KMS-11 (cell line): ENCODE results near the gene POTEM.
"Not testable (repeated sequence)": the region's sequence is repeated elsewhere in the genome, so short reads cannot be mapped to it uniquely, and the experiment has no call there.

ENCODE experiments used
- H2AFZ ChIP-seq: fragments of 200-600 bp; sonication (generic); 2 replicates; pipeline ENCODE4 v1.6.1; 2016; ENCODE audit warnings: antibody characterized with exemption, mixed run types, low read depth
- H3K27ac ChIP-seq: fragments of 200-600 bp; sonication (generic); 2 replicates; pipeline ENCODE4 v1.6.1; 2016; ENCODE audit warnings: mild to moderate bottlenecking, mixed run types
- H3K27me3 ChIP-seq: fragments of 200-600 bp; sonication (generic); 2 replicates; pipeline ENCODE4 v1.6.1; 2017; ENCODE audit warnings: mild to moderate bottlenecking, low read depth, mixed run types, moderate library complexity; ENCODE audit not compliant: insufficient read depth
- H3K36me3 ChIP-seq: fragments of 200-600 bp; sonication (generic); 2 replicates; pipeline ENCODE4 v1.6.1; 2017; ENCODE audit warnings: mild to moderate bottlenecking, mixed run types; ENCODE audit not compliant: insufficient read depth
- H3K4me1 ChIP-seq: fragments of 200-600 bp; sonication (generic); 2 replicates; pipeline ENCODE4 v1.6.1; 2016; ENCODE audit warnings: mild to moderate bottlenecking, low read depth, mixed run types; ENCODE audit not compliant: poor library complexity, severe bottlenecking
- H3K4me2 ChIP-seq: fragments of 200-600 bp; sonication (generic); 2 replicates; pipeline ENCODE4 v1.7.0; 2016; ENCODE audit warnings: mild to moderate bottlenecking, mixed run types
- H3K4me3 ChIP-seq: fragments of 200-600 bp; sonication (generic); IDR thresholded peaks from 2 replicates; pipeline ENCODE4 v1.6.1; 2017; ENCODE audit warnings: low read depth, low read length, mixed read lengths; ENCODE audit not compliant: insufficient read depth
- H3K79me2 ChIP-seq: fragments of 200-600 bp; sonication (generic); 2 replicates; pipeline ENCODE4 v1.6.1; 2016; ENCODE audit warnings: low read depth, mixed run types; ENCODE audit not compliant: insufficient read depth
- H3K9ac ChIP-seq: fragments of 200-600 bp; sonication (generic); 2 replicates; pipeline ENCODE4 v1.6.1; 2016; ENCODE audit warnings: mild to moderate bottlenecking, mixed run types
- H4K20me1 ChIP-seq: fragments of 200-600 bp; sonication (generic); 2 replicates; pipeline ENCODE4 v1.6.1; 2016; ENCODE audit warnings: mild to moderate bottlenecking, mixed run types; ENCODE audit not compliant: insufficient read depth

POTEM gene

DNA sequence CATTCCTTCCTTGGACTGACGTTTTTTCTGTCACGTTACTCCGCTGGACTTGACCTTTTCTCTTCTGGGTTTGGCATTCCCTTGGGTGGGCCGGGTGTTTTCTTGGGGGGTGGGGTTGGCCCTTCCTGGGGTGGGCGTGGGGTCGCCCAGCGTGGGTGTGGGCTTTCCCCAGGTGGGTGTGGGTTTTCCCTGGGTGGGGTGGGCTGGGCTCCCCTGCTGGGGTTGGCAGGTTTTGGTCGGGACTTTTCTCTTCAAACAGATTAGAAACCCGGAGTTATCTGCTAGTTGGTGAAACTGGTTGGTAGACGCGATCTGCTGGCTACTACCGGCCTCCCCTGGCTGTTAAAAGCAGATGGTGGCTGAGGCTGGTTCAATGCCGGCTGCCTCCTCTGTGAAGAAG, at the start of gene POTEM:
TSS of gene POTEM (plus strand) at position 301 of the 400 bp plus-strand sequence. CDS start at position 353, 52 bp downstream.
- not testable (repeated sequence) for H4K20me1 ChIP-seq, H3K27me3 ChIP-seq, H3K4me3 ChIP-seq, H3K4me1 ChIP-seq, H3K79me2 ChIP-seq, H3K4me2 ChIP-seq, H3K27ac ChIP-seq, H2AFZ ChIP-seq, H3K9ac ChIP-seq, H3K36me3 ChIP-seq

GRCh38 chr14:18918345-18918744, 48.9 kb upstream of the POTEM start:
- H3K9ac ChIP-seq, H3K27ac ChIP-seq, H2AFZ ChIP-seq, H4K20me1 ChIP-seq, H3K36me3 ChIP-seq, H3K4me2 ChIP-seq, H3K27me3 ChIP-seq, H3K79me2 ChIP-seq, H3K4me1 ChIP-seq, H3K4me3 ChIP-seq: not testable (repeated sequence)

GRCh38 chr14:18920052-18920451, 47.2 kb upstream of the POTEM start:
- not testable (repeated sequence) for H3K4me3 ChIP-seq, H3K9ac ChIP-seq, H4K20me1 ChIP-seq, H3K36me3 ChIP-seq, H2AFZ ChIP-seq, H3K79me2 ChIP-seq, H3K4me2 ChIP-seq, H3K4me1 ChIP-seq, H3K27ac ChIP-seq, H3K27me3 ChIP-seq

- not testable (repeated sequence) for H3K9ac ChIP-seq, H3K27ac ChIP-seq, H3K4me1 ChIP-seq, H2AFZ ChIP-seq, H3K4me3 ChIP-seq, H3K36me3 ChIP-seq, H3K4me2 ChIP-seq, H4K20me1 ChIP-seq, H3K79me2 ChIP-seq, H3K27me3 ChIP-seq
These were observed 46.1 kb upstream of the POTEM start for GRCh38 chr14:18921055-18921701.

DNA sequence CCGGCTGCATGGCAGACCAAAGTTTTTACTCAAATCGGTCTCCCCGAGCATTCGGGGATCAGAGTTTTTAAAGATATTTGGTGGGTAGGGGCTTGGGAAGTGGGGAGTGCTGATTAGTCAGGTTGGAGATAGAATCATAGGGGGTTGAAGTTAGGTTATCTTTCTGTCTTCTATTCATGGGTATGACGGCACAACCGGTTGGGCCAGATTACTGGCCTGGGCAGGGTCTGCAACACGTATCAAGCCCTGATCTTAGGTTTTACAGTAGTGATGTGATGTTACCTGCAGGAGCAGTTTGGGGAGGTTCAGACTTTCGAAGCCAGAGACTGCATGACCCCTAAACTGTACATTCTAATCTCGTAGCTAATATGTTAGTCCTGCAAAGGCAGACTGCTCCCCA, 30.4 kb upstream of the POTEM start:
- H3K4me3 ChIP-seq, H4K20me1 ChIP-seq, H3K27me3 ChIP-seq, H3K4me1 ChIP-seq, H2AFZ ChIP-seq, H3K9ac ChIP-seq, H3K4me2 ChIP-seq, H3K27ac ChIP-seq, H3K36me3 ChIP-seq, H3K79me2 ChIP-seq: not testable (repeated sequence)

DNA sequence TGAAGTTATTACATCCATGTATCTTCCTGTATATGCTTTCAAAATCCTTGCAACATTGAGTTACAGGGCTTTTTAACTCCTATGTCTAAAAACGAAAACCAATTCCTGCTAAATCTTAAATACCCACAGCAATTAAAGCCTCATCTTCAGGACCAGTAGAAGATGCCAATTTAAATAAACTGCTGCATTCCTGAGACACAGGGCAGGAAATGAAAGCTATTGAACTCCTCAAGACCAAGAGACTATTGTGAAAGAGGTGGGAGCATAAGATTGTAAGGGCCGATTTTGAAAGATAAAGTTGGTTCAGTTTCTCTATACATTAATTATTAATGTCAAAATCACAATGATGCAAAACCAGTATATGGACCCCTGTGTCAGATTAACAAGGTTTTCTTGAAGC, 28.5 kb upstream of the POTEM start:
- not testable (repeated sequence) for H3K27me3 ChIP-seq, H3K4me2 ChIP-seq, H3K36me3 ChIP-seq, H3K4me1 ChIP-seq, H3K79me2 ChIP-seq, H3K4me3 ChIP-seq, H3K27ac ChIP-seq, H3K9ac ChIP-seq, H4K20me1 ChIP-seq, H2AFZ ChIP-seq

DNA sequence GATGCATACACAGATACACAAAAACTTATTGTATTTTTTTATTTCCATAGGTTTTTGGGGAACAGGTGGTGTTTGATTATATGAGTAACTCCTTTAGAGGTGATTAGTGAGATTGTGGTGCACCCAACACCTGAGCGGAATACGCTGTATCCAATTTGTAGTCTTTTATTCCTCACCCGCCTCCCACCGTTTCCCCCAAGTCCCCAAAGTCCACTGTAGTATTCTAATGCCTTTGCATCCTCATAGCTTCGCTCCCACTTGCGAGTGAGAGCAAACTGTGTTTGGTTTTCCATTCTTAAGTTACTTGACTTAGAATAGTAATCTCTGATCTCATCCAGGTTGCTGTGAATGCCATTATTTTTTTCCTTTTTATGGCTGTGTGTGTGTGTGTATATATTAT, 17.3 kb upstream of the POTEM start:
- H3K27ac ChIP-seq, H3K4me1 ChIP-seq, H3K4me3 ChIP-seq, H2AFZ ChIP-seq, H4K20me1 ChIP-seq, H3K9ac ChIP-seq, H3K27me3 ChIP-seq, H3K79me2 ChIP-seq, H3K4me2 ChIP-seq, H3K36me3 ChIP-seq: not testable (repeated sequence)

- not testable (repeated sequence) for H3K4me1 ChIP-seq, H2AFZ ChIP-seq, H3K79me2 ChIP-seq, H3K27me3 ChIP-seq, H3K36me3 ChIP-seq, H4K20me1 ChIP-seq, H3K9ac ChIP-seq, H3K27ac ChIP-seq, H3K4me3 ChIP-seq, H3K4me2 ChIP-seq
These were observed 14.1 kb upstream of the POTEM start for GRCh38 chr14:18953085-18953484.

DNA sequence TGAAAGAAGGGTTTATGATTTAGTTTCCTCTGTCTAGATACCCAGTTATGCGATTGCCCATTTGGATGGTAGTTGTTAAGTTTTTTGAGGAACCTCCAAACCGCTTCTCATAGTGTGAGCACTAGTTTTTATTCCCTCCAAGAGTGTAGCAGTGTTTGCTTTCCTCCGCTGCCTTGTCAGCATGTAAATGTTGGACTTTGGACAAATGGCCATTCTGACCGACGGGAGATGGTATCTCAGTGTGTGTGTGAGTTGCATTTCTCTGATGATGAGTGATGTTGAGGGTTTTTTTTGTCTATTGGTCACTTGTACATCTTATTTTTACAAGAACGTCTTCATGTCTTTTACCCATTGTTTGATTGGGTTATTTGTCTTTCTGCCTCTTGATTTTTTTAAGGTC, 11.4 kb upstream of the POTEM start:
- H3K79me2 ChIP-seq, H3K36me3 ChIP-seq, H3K27ac ChIP-seq, H3K27me3 ChIP-seq, H4K20me1 ChIP-seq, H3K4me3 ChIP-seq, H3K4me2 ChIP-seq, H3K4me1 ChIP-seq, H3K9ac ChIP-seq, H2AFZ ChIP-seq: not testable (repeated sequence)

DNA sequence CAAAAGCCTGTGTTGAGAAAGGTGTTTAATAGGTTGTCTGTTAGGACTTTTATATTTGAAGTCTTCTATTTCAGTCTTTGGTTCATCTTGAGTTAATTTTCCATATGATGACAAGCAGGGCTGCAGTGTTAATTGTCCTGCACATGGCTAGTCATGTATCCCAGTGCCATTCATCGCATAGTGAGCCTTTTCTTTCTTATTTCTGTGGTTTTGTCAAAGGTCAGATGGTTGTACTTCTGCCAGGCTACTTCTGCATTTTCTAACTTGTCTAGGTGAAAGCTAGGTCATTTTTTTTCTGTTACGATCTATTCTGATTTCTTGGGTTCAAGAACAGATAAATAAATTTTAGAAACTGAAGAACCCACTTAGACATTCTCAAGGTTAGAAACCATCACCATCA, 5.7 kb upstream of the POTEM start:
- not testable (repeated sequence) for H3K4me3 ChIP-seq, H3K9ac ChIP-seq, H3K27ac ChIP-seq, H2AFZ ChIP-seq, H4K20me1 ChIP-seq, H3K4me1 ChIP-seq, H3K79me2 ChIP-seq, H3K27me3 ChIP-seq, H3K4me2 ChIP-seq, H3K36me3 ChIP-seq

- not testable (repeated sequence) for H3K36me3 ChIP-seq, H3K9ac ChIP-seq, H3K4me1 ChIP-seq, H3K27ac ChIP-seq, H3K4me3 ChIP-seq, H3K79me2 ChIP-seq, H2AFZ ChIP-seq, H3K27me3 ChIP-seq, H4K20me1 ChIP-seq, H3K4me2 ChIP-seq
These were observed 5.1 kb upstream of the POTEM start for GRCh38 chr14:18962143-18962542.
